Measurements from ENCODE around the gene CA7.

Gene CA7

DNA sequence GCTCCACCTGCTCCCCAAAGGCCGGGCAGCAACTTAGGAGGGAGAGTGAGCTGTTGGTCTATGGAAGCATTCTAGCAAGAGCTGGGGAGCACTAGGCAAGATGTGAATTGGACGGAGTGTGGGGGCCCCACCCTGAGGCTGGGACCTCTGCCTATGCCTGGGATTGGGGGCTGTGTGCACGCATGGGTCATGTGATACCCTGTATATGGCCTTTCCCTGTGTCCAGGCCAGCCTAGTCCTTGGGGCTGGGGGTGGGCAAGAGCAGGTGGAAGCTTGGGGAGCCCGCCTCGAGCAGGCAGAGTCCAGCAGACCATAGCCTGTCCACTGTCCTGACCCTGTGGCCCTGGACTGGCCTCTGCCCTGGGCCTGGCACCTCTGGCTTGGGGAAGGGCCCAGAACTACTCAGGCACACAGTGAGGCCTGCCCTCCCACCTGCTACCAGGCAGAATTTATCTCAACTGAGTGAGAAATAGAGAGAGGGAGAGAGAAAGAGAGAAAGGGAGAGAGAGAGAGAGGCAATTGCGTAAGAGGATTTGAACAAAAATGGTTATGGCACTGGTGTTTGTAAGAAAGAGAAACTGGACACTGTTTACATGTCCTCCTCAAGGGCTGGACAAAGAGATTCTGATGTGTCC lies 55.2 kb downstream of the CA7 start:
- peak in 1 of 2 experiments; percentile 8 for DNase-seq

DNA sequence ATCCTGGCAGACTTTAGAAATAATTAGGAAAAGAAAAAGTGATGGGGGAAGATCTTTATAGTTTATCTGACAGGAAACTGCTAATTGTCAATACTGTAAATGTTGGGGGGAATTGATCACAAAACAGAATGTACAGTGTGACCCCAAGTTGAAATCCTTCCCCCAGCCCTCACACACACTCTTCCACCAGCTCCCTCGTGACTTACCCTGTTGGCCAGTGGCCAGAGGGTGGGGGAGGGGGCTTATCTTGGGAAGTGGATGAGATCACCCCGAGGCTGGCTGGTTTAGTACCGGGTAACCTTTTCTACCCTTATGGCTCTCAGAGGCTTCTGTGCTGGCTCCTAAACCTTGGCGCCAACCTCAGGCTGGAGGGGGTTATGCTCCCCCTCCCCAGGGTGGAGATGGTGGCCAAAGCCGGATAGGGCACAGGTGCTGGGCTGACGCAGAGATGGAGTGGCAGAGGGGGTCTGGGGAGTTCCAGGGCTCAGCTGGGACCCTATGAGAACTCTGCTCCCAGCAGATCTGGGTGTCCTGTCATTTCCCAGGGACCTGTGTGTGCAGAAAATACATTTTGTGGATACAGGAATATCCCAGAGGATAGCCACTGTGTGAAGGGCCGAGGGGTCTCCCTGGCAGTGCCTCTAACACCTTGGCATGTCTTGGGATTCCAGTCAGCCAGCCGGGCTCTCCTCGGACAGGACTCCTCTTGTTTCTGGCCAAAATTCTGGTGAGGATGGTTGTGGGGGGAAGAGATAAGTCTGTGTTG lies 55.9 kb downstream of the CA7 start:
- no peak for DNase-seq

DNA sequence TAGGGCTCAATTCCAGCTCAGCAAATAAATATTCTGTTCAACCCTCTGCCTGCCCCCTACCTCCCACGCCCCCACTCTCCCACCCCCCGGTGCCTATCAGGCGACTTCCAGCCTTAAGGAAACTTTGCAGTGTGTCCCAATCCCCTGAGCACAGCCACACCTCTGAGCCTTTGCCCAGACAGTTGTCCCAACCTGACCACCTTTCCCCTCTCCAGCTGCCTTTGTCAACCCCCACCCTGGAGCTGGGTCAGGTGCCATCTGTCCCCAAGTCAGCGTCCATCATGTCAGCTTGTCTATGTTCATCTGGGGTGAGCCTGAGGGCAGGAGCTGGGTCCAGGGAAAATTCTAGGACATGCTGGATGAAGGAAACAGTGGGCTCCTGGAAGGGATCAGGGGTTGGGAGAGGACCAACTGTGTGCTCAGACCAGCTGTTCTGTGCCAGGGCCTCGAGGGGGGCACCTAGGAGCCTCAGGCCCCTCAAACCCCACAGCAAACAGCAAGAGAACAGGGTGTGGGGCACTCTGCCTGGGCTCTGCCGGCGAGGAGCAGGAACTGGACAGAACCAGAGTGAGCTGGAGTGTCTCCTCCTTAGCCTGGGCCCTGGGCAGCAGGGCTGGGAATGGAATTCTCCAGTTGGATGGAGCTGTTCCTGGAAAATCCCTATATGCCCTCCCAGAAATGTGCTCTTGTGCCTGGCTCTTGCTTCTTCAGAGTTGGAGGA lies 56.7 kb downstream of the CA7 start:
- no peak for DNase-seq

DNA sequence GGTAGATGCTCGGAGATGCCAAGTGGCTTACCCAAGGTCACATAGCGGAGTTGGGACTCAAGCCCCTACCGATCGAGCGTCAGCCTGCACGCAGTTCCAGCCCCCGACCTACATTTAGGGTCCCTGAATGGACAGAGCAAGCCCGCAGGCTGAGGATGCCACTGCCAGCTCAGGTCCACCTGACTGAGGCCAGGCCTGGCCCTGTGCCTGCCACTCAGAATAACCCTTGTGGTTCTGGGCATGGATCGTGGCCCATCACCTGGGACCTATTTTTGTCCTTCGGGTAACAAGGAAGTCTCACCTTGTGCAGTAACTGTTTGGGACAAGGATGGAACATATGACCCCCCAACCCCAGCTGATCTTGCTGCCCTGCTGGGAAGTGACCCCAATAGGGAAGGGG lies 57.4 kb downstream of the CA7 start:
- no peak for DNase-seq

DNA sequence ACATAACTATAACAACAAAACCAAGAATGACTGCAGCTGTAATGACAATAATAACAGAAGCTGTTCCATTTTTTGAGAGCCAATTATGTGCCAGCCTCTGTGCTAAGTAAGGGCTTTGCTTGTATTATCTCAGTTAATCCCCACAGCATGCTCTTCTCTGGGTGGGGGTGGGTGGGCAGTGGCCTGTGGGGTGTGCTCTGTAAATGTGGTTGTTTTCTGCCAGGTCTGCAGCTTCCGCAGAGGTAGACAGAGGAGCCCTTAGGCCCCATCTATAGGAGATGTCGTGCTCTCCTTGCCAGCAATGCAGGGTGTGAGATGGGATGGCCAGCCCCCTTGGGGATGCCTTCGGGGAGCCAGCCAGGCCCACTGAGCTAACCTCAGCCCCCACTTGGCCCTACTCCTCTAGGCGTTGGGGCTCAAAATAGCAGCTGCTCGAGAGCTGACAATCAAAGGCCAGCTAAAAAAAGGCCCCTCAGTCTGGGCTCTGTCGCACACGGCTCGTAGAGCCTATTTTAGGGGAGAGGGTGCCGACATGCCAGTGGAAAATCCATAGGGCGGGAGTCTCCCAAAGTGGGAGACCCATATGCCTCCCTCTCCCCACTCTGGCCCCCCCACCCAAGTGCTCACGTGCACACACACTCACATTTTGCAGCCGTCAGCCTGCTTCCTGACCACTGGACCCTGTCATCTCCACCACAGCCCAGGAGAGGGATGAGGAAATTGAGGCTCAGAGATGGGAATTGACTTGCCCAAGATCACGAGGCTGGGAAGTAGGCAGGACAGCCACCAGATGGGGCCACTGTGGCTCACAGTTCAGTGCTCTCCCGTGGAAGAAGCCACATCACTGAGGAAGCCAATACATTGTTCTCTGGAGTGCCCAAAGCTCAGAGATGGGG lies 58.7 kb downstream of the CA7 start:
- no peak for DNase-seq

Data from AML-193 (cell line).